Stimulated activated effector memory CD8-positive, alpha-beta T cell treated with anti-CD3 and anti-CD28 coated beads, Interleukin-12 subunit alpha, Interleukin-12 subunit beta, amount 100 ng/mL, for 72 hours (primary cell): ENCODE results near the gene ACER2.
"Not testable (repeated sequence)": the region's sequence is repeated elsewhere in the genome, so short reads cannot be mapped to it uniquely, and the experiment has no call there.

Source experiments
- ATAC-seq: fragments of 150-1000 bp; cut with Tn5 transposase; 2 replicates; pipeline ENCODE4 v1.10.0; 2021
- DNase-seq, 2 donors: peaks; one replicate each; pipeline ENCODE4 v3.0.0; 2021 to 2022; ENCODE audit warnings: low spot score in 2 of 2
- H3K27ac Mint-ChIP-seq: one replicate; pipeline ENCODE4 v1.8.0; 2022; ENCODE audit warnings: mild to moderate bottlenecking, mixed read lengths
- H3K36me3 Mint-ChIP-seq: one replicate; pipeline ENCODE4 v1.8.0; 2022; ENCODE audit warnings: mild to moderate bottlenecking, mixed read lengths
- H3K4me1 Mint-ChIP-seq: one replicate; pipeline ENCODE4 v1.8.0; 2022; ENCODE audit warnings: mixed read lengths
- H3K4me3 Mint-ChIP-seq: one replicate; pipeline ENCODE4 v1.8.0; 2022; ENCODE audit warnings: mild to moderate bottlenecking, mixed read lengths
- H3K9me3 Mint-ChIP-seq: one replicate; pipeline ENCODE4 v1.8.0; 2022; ENCODE audit warnings: mixed read lengths

ACER2 gene

DNA sequence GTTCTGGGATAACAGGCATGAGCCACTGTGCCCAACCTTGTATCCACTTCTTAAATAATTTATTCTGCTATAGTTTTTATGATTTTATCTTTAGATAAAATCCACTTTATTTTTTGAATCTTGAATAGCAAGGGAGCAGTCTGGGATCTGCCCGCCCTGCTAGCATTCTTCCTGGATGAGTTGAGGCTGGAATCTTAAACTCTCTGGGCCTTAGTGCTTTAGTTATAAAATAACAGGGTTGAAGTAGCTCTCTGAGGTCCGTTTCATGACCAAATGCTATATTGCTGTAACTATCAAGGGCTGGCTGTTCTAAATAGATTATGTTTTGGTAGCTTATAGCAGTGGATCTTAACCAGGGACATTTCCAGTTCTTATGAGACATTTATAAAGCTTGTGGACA, 20.8 kb downstream of the ACER2 start:
- Mint-ChIP-seq H3K36me3 (no peaks in the 10 kb centered on the region), H3K4me1 (no peaks in the 10 kb centered on the region), H3K4me3 (no peak overlapping the region), H3K27ac (no peak overlapping the region), H3K9me3 (no peaks in the 10 kb centered on the region)
- DNase-seq (no peak), ATAC-seq (no peak)

DNA sequence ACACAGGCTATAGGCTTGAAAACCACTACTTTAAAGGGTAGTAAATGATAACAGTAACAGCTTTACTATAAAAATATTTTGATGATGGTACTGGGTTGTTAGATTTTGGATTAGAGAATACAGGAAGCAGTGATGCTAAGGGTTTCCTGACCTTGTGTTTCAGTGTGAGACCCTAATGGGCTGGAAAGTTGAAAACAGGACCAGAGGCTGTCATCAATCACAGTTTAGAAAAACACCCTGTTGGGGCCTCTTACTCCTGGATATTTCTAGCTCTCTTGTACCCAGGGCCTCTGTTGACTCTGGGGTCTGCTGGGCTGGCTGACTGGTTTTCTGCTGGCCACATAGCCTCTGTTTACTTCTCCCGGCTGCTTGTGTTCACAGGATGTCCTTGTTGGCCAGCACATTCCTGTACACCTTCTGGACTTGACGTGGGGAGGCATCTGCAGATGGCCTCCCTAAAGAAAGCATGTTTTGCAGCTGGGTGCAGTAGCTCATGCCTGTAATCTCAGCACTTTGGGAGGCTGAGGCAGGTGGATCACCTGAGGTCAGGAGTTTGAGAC, 21.5 kb downstream of the ACER2 start:
- no peaks in the 10 kb centered on the region for H3K4me1 Mint-ChIP-seq
- H3K4me3 Mint-ChIP-seq, result no peak overlapping the region
- H3K9me3 Mint-ChIP-seq, result no peaks in the 10 kb centered on the region
- DNase-seq (no peak), ATAC-seq (no peak)
- no peaks in the 10 kb centered on the region for H3K36me3 Mint-ChIP-seq
- no peak overlapping the region for H3K27ac Mint-ChIP-seq

DNA sequence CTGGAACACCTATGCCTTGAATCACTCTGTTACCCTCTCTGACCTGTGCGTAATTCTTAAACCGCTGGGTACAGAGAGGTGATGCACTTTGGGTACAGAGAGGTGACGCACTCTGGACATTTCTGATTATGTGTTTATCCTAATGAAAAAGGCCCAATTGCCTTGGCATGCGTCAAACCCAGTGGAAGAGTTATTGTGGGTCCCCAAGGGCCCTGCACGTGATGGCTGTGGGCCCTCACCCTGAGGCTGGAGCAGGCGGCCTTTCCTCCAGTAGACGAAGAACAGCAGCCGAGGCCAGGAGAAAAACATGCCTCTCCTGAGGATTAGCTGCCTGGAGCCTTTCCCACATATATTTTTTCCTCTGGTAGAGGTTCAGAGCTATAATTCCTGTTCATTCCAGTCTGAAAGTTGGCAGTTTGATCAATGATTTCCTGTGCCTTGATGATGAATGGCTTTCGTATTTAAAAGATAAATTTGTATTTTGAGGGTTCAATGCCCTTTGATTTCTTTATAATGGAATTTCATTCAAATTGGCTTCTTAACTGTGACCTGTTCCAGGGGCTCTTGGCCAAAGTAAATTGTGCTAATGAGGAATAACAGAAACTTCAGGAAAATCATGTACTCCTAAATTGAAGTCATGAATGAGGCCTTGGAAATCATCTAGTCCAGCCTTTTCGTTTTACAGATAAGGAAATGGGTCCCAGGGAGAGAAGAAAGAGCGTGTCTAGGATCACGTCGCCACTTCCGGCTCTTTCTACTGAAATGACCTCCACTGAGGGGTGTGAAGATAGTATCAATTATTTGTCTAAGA, 22.8 kb downstream of the ACER2 start:
- ATAC-seq (no peak), DNase-seq (no peak)
- Mint-ChIP-seq H3K4me3 (no peak overlapping the region), H3K36me3 (no peaks in the 10 kb centered on the region), H3K27ac (no peak overlapping the region), H3K9me3 (no peaks in the 10 kb centered on the region), H3K4me1 (no peaks in the 10 kb centered on the region)

DNA sequence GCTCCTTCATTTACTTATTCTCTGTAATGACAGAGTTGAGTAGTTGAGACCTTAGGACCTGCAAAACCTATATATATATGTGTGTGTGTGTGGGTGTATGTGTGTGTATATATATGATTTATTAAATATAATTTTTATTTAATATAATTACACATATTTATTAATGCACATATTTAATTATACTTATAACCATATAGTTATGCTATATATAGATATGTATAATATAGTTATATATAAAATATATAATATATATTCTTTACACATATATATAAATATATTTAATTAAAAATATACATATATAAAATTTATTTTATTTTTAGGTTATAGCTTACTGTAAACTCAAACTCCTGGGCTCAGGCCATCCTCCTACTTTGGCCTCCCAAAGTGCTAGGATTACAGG, 23.7 kb downstream of the ACER2 start:
- DNase-seq (no peak), ATAC-seq (no peak)
- no peak overlapping the region for H3K27ac Mint-ChIP-seq
- no peak overlapping the region for H3K4me3 Mint-ChIP-seq
- no peaks in the 10 kb centered on the region for H3K4me1 Mint-ChIP-seq
- no peaks in the 10 kb centered on the region for H3K9me3 Mint-ChIP-seq
- H3K36me3 Mint-ChIP-seq, result no peaks in the 10 kb centered on the region

DNA sequence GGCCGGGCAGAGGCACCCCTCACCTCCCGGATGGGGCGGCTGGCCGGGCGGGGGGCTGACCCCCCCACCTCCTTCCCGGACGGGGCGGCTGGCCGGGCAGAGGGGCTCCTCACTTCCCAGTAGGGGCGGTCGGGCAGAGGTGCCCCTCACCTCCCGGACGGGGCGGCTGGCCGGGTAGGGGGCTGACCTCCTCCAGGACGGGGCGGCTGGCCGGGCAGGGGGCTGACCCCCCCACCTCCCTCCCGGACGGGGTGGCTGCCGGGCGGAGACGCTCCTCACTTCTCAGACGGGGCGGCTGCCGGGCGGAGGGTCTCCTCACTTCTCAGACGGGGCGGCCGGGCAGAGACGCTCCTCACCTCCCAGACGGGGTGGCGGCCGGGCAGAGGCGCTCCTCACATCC, 24.9 kb downstream of the ACER2 start:
- not testable (repeated sequence) for H3K4me1 Mint-ChIP-seq, H3K27ac Mint-ChIP-seq, H3K9me3 Mint-ChIP-seq, H3K36me3 Mint-ChIP-seq, DNase-seq, ATAC-seq, H3K4me3 Mint-ChIP-seq

DNA sequence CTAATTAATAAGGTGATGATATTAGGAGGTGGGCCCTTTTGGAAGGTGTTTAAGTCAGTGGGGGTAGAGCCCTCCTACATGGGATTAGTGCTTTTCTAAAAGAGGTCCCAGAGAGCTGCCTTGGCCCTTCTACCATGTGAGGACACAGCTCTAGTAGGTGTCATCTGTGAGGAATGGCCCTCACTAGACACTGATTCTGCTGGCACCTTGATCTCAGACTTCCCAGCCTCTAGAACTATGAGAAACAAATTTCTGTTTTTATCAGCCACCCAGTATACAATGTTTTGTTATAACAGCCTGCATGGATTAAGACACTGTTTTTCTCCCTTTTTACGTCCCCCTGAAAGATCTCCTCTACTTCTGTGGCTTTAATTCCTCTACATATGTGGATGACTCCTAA, 31.6 kb downstream of the ACER2 start:
- H3K4me1 Mint-ChIP-seq, result peaks cover 9% of the 10 kb centered on the region
- H3K27ac Mint-ChIP-seq, result no peak overlapping the region
- no peak overlapping the region for H3K4me3 Mint-ChIP-seq

DNA sequence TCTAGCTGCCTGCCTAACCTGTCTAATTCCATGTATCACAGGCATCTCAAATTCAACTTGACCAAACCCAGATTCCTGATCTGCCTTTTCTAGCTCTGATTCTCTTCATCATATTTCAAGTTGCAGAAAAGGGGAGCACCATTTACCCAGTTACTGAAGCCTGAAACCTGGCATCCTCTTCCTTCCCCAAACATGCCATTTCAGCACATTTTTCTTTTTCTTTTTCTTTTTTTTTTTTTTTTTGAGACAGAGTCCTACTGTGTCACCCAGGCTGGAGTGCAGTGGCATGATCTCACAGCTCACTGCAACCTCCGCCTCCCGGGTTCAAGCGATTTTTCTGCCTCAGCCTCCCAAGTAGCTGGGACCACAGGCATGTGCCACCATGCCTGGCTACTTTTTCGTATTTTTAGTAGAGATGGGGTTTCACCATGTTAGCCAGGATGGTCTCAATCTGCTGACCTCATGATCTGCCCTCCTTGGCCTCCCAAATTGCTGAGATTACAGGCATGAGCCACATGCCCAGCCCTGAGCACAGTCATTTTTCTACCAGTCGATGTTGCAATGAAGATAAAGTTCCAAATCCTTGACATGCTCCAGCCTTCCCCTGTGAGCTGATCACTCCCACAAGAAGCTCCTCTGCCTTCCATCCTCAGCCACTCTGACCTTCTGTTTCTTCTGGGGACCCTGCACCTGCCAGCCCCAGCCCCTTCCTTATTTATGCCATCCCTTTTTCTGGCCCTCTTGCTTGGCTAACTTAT, 32.2 kb downstream of the ACER2 start:
- H3K27ac Mint-ChIP-seq, result peak overlapping the region; percentile 68
- no peaks in the 10 kb centered on the region for H3K9me3 Mint-ChIP-seq
- H3K4me3 Mint-ChIP-seq, result peak overlapping the region; percentile 52
- ATAC-seq (no peak), DNase-seq (no peak)
- H3K4me1 Mint-ChIP-seq, result peaks cover 9% of the 10 kb centered on the region
- H3K36me3 Mint-ChIP-seq, result no peaks in the 10 kb centered on the region

More for the DNA sequence above, 31.6 kb downstream of the ACER2 start:
- no peak for DNase-seq
- H3K36me3 Mint-ChIP-seq, result no peaks in the 10 kb centered on the region
- H3K9me3 Mint-ChIP-seq, result no peaks in the 10 kb centered on the region
- ATAC-seq, result no peak

DNA sequence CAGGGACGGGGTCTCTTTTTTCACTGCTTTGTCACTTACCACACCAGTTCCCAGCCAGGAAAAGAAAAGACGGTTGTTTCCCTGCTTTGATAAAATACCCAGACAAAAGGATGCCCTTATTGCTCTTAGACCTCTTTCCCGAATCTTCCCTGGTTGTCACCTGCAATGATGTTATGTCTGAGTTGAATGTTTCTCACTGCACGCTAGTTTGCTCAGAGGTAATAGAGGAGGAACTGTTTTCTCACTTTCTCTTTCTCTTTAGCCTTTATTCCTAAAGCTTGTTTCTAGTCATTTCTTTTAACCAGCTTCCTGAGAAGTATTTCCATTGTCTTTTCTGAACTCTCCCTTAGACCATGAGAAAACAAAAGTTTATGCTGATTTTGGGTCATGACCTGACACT, 32.9 kb downstream of the ACER2 start:
- ATAC-seq (peak; percentile 53), DNase-seq (no peak)
- H3K36me3 Mint-ChIP-seq, result no peaks in the 10 kb centered on the region
- peak overlapping the region; percentile 52 for H3K4me3 Mint-ChIP-seq
- peak overlapping the region; percentile 68 for H3K27ac Mint-ChIP-seq
- H3K4me1 Mint-ChIP-seq, result peaks cover 9% of the 10 kb centered on the region
- H3K9me3 Mint-ChIP-seq, result no peaks in the 10 kb centered on the region

DNA sequence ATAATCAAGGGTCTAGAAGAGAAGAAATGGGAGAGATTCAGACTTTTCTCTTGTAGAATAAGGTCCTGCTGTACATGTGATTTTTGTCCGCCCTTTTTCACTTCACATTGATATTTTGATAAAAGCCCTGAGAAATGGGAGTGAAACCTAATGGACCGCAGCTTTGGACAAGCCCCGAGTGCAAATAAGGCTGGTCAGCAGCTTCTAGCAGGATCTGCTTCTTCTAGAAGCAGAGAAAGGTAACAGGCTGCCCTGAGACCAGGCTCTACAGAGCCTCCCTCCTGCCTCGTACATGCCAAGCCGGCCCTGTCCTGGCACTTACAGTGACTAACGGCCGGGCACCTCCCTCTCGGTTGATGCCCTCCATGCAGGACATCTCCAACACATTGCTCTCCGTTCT, 33.4 kb downstream of the ACER2 start:
- Mint-ChIP-seq H3K4me1 (peaks cover 9% of the 10 kb centered on the region), H3K9me3 (no peaks in the 10 kb centered on the region), H3K27ac (peak overlapping the region; percentile 68), H3K4me3 (peak overlapping the region; percentile 52), H3K36me3 (no peaks in the 10 kb centered on the region)
- DNase-seq (no peak), ATAC-seq (no peak)

DNA sequence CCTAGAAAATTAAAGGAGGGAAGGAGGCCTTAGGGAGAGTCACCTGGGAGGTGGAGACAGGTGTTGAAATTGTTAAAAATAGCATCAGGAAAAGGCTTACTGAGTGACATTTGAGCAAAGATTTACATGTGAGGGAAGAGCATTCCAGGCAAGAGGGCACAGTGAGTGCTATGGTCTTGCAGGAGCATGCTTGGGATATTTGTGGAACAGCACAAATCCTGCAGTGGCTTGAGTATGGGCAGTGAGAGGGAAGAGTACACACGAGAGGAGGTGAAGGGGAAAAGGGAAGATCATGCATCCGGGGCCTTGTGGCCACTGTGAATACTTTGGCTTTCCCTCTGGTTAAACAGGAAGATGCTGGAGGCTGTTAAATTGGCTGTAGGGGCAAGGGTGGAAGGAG, 36.6 kb downstream of the ACER2 start:
- H3K36me3 Mint-ChIP-seq, result no peaks in the 10 kb centered on the region
- no peak for DNase-seq
- peaks cover 9% of the 10 kb centered on the region for H3K4me1 Mint-ChIP-seq
- no peaks in the 10 kb centered on the region for H3K9me3 Mint-ChIP-seq
- peak overlapping the region; percentile 9 for H3K27ac Mint-ChIP-seq
- no peak for ATAC-seq
- H3K4me3 Mint-ChIP-seq, result no peak overlapping the region

DNA sequence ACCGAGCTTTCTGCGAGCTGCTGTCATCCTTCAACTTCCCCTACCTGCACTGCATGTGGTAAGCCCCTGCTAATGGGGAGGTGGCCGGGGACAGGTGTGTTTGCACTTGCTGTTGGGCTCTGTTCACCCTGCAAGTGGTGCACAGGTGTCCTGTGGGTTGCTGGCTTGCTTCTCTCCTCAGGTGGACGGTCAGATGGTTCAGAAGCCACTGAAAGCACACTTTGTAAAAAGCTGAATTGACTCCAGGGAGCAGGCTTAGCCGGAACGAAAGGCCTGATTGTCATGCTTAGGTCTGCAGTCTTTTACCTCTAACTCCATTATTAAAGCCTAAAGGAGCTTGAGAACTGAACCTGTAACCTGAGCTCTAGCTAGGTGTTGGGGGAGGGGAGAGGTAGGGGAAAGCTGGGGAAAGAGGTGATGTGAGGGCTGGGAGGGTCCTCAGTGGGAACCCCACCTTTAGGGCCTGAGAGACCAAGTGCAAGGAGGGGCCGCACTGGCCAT, 37.6 kb downstream of the ACER2 start:
- peaks cover 6% of the 10 kb centered on the region for H3K4me1 Mint-ChIP-seq
- H3K36me3 Mint-ChIP-seq, result no peaks in the 10 kb centered on the region

DNA sequence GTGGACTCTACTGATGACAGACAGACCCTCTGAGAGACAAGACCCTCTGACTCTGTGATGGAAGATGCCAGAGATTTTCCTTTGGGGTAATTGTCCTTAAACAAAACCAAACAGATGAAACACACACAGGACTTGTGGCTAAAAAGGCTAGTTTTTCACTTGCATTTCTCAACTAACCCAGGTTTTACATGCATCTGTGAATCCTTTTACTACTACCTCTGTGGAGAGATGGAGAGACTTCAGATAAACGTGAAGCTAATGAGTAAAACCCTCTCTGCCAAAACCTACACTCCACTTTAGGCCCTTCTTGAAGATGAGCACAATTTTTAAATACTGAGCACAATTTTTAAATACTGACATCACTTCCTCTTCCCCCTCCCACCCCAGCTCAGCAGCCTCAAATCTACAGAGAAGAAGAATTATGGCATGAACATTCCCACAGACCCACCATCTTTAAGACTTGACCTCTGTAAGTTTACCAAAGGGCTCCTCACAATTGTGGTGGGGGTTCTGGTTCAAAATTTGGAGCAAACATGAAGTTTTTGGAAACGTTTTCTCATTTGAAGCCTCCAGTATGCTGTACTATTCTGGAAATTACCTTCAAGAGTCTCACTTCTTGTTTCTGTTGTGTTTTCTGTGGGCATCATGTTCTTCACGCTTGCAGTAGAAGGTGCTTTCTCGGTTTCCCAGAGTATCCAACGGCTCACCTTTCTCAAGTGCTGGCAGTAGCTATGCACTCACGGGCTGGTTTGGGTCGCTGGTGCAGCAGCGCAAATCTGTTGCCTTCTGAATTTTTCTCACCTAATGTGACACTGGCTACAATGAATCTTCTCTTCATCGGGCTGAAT, 42.7 kb downstream of the ACER2 start:
- DNase-seq, result no peak
- Mint-ChIP-seq H3K4me3 (no peak overlapping the region), H3K36me3 (no peaks in the 10 kb centered on the region), H3K27ac (no peak overlapping the region), H3K4me1 (no peaks in the 10 kb centered on the region), H3K9me3 (no peaks in the 10 kb centered on the region)
- no peak for ATAC-seq

More for the DNA sequence above, 37.6 kb downstream of the ACER2 start:
- H3K4me3 Mint-ChIP-seq, result no peak overlapping the region
- ATAC-seq (no peak), DNase-seq (no peak)
- H3K9me3 Mint-ChIP-seq, result no peaks in the 10 kb centered on the region
- no peak overlapping the region for H3K27ac Mint-ChIP-seq

DNA sequence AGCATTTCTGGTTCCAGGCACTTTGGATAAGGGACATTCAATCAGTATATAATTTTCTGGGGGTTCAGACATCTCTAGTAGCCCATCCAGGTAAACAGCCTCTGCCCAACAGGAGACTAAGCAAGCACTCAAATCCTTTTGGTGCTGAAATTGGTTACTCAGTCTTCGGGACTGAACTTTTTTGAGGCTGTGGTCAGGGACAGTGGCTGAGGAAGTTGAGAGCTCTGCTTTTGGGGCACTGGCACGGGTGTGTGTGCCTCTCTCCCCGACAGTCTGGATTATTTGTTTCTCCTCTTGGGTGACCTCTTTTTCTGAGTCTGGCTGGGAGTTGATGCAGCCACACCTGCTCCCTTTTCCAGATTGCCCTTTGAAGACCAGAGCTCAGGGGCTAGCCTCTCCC, 47.6 kb downstream of the ACER2 start:
- ATAC-seq, result no peak
- H3K36me3 Mint-ChIP-seq, result no peaks in the 10 kb centered on the region

DNA sequence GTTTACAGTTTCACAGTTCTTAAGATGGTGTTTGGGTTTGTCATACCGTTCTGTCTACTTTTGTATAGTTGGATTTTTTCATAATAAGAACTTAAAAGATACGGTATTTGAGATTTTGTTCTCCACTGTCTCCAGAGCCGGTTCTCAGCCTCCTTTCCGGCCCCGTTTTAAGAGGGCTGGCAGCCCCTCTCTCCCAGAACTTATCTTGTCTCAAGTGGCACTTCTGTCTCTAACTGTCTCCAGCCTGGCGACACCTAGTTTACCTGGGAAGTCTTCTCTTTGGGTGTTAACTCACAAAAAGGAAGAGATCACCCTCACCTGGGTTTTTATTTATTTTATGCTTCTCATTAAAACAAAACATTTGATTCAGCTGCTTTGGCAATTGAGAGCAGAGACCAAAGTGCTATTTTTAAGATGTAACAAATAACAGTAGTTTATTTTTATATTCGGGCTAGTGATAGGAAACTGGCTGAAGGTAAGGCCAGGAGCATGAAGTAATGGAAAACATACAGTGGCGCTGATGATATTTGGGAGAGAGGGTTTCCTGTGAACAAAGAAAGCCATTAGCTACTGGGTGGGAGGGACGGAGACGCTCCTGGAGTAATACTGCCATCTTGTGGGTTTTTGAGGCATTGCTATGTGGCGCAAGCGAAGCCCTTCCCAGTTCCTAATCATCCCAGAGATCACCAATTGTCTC, 48.3 kb downstream of the ACER2 start:
- Mint-ChIP-seq H3K27ac (no peak overlapping the region), H3K36me3 (no peaks in the 10 kb centered on the region), H3K4me3 (peak overlapping the region; percentile 48), H3K4me1 (peaks cover 9% of the 10 kb centered on the region), H3K9me3 (no peaks in the 10 kb centered on the region)
- ATAC-seq, result peak; percentile 82
- peak; percentile 50 to 78 for DNase-seq

More for the DNA sequence above, 47.6 kb downstream of the ACER2 start:
- H3K4me3 Mint-ChIP-seq, result no peak overlapping the region
- peaks cover 9% of the 10 kb centered on the region for H3K4me1 Mint-ChIP-seq
- no peak for DNase-seq
- no peaks in the 10 kb centered on the region for H3K9me3 Mint-ChIP-seq
- H3K27ac Mint-ChIP-seq, result no peak overlapping the region
